MV-4-11 (cell line): Measurements from ENCODE around the gene KCNQ5.

Experiments
- DNase-seq: peaks from one replicate; lab custom pipeline; 2025; lab: John Stamatoyannopoulos, UW

Gene KCNQ5

DNA sequence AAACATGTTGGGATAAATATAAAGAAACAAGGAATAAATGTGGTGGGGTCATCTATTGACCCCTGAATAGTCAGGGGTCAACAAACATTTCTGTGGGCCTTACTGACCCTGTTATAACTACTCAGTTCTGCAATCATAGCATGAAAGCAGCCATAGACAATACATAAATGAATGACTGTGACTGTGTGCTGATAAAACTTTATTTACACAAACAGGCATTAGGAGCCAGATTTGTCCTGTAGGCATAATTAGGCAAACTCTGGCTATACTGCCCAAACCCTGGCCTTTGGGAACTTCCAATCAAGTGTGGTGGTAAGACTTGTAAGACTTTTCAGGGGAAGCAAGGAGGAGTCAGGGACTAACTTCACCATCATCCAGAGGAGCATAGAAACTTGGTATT, 380.7 kb downstream of the KCNQ5 start:
- no peak for DNase-seq

- no peak for DNase-seq
These were observed 381.4 kb downstream of the KCNQ5 start for GRCh38 chr6:73003302-73003701.

DNA sequence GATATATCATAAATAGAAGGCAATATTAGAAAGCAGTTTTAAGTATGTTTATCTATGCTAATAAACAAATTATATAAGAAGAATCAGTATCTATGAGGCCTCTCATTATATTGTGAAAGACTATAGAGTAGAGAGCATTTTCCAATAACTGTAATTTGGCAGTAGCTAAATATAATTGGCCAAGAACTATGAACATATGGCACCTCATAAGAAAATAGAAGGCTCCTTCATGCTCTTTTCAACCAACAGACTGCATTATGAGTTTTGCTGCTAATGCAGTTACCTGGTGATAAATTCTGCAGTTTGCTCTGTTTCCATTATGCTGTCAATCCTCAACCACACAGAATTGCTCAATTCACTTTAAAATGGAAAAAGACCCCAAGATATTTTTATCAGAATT, 382.4 kb downstream of the KCNQ5 start:
- no peak for DNase-seq

DNA sequence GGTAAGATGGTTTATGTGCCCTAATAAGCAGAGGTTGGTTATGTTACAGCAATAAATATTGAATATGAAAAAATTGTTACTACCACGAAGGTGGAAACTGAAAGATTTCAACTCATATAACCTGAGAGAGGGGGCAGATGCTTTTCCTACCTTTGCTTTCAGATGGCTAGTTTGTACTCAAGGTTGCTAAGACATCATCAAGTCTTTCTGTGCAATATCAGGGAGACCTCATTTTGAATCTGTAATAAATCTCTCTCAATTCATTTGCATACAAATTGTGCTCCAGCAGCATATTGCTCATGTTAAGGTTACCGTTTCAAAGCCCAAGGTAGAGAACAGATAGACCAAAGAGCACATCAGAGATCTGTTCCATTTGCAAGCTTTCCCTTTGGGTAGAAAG, 383.0 kb downstream of the KCNQ5 start:
- DNase-seq = no peak

DNA sequence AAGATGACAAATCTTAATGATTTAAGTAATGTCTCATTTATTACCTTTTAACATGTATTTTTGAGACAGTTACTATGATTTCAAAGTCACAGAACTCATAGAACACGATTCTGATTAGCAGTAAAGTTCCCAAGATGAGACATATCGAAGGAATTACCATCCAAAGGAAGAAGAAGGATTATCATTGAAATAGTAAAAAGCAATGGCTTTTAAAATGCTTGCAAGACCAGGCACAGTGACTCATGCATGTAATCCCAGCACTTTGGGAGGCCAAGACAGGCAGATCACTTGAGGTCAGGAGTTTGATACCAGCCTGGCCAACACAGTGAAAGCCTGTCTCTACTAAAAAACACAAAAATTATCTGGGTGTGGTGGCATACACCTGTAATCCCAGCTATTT, 384.3 kb downstream of the KCNQ5 start:
- DNase-seq = no peak

DNA sequence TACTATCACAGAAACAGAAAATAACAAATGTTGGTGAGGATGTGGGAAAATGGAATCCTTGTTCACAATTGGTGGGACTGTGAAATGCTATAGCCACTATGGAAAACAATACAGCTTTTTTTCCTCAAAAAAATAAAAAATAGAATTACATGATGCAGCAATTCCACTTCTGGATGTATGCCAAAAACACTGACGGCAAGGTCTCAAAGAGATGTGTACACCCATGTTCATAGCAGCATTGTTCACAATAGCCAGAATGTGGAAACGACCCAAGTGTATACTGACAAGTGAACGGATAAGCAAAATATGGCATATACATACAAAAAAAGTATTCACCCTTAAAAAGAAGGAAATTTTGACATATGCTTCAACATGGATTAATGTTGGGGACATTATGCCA, 390.1 kb downstream of the KCNQ5 start:
- DNase-seq = no peak

DNA sequence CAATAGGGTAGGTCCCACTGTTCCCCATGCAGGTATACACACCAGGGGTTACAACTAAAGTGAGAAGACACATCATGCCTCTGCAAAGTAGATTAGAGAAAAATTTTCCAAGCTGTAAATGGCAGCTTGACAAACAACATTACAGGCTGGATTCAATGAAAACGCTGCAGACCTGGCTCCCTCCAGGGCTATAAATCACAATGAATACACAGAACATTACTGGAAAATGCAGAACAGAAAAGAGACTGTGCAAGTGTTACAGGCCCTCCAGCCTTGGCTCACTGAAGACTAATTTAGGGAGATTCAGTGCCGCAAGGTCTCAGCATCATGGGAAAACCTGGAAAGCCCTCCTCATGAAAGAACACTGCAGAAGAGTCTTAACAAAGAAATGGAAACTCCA, 395.6 kb downstream of the KCNQ5 start:
- DNase-seq = no peak

GRCh38 chr6:73024598-73024997, 402.7 kb downstream of the KCNQ5 start:
- no peak for DNase-seq

DNA sequence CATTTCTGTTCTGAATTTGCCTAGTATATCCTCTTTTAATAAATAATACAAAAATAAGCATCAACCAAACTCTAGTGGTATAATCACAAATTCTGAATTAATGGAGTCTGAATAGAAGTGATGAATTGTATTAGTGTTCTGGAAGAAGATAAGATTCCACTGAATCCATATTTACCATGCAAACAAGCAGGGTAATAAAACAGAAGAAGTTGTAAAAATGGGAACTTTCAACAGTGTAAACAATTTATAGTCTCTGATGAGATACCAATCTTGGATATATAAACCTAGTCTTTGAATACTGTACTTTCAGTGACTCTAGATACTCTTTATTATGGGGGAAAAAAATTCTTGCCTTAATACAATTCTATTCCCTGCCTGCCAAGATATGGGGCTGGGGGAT, 405.8 kb downstream of the KCNQ5 start:
- DNase-seq = no peak

DNA sequence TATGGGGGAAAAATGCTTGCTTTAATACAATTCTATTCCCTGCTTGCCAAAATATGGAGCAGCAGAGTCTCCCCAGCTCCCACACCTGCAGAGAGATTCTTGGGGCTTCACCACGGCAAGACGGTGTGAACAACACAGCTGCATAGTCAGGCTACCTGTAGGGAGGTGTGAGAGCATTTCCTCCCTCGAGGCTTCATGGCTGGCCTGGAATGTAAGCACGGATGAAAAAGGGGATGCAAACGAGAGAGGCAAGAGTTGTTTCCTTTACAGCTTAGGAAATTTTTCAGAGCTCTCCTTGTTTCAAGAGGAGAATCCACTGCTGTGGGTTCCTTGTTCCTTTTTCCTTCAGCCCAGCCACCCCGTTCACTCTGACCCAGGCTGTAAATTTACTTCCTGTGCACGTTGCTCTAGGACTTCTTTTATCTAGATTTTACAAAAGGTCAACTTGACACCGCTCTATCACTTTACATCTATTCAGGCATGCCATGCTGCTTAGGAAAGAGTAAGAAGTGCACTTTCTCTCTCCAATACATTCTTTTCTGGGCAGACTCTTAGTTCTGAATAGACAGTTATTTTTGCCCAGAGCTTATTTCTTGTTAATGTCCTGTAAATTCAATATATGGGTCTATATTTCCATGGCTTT, 406.4 kb downstream of the KCNQ5 start:
- no peak for DNase-seq

DNA sequence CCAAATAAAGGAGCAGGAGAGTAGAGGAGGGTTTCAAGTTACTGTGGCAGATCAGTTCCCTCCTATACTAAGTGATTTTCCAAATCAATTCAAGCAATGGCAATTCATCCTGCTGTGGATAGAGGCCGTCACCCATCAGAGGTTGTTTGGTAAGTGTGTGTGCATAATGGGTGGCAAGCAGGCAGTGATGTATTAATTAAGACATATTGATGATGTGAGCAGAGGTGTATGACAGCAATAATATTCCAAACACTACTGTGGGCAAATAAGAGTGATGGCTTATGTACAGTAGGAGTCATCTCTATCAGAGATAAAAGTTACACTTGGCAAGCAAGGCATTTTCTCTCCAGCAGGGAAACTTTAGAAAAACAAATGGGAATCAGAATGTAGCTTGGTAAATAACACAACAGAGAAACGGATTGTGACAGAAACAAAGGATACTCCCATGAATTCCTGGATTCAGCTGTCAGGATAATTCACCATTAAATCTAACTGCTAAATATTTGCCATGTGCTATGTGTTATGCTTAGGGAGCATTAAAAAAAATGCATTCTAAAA, 407.1 kb downstream of the KCNQ5 start:
- DNase-seq = no peak

GRCh38 chr6:73030257-73030656, 408.4 kb downstream of the KCNQ5 start:
- DNase-seq = no peak

- DNase-seq = no peak
These were observed 409.2 kb downstream of the KCNQ5 start for GRCh38 chr6:73030791-73031782.

DNA sequence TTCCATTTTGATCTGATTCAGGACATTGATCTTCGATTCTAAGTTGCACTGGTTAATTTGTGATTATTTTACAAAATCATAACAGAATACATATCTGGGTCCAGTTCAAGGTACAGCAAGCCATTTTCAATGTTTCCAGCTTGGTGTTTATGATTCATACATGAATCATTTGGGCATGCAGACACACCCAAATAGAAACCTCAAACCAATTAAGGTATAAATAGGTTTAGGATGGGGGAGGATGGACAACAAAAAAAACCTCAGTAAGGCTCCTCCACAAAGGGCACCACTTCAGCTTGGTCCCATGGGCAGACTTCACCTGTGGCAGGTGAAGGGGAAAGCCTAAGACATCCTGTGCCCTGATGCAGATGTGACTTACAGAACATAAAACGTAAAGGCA, 410.7 kb downstream of the KCNQ5 start:
- DNase-seq = no peak

- no peak for DNase-seq
These were observed 414.8 kb downstream of the KCNQ5 start for GRCh38 chr6:73036689-73037088.

DNA sequence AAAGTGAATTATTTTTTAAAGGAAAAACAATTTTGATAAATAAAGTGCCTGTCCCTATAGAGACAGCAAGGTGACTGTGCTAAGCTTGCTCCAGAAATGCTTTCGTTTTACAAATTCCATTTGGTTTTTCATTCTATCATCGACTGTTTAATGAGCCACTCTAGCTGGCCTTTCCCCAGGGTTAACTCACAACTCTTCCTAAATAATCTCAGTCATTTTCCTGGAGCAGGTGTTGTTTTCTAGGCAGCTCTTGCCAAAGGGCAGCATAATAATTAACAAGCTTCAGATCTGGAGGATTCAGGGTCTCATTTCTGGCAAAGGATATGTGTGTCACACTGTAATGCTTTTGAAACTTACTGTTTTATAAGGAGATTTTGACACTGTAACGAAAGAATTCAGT, 419.2 kb downstream of the KCNQ5 start:
- DNase-seq = no peak

DNA sequence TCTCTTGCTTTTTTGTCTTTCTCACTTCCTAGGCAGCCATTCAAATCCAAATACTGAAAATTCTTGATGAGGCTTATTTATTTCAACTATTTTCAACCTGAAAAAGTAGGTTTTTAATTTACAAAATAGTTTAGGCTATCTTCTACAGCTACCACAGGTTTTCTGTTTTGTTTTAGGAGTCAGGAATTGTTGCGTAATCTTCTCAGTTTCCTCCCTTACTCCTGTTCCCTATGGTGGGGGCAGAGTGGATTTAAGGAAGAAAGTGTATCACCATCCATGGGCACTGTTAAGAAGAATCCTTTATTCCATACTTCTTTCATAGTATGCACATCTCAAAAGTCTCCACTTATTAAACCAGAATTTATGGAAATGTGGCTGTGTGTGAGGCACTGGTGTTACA, 421.0 kb downstream of the KCNQ5 start:
- no peak for DNase-seq

- DNase-seq = no peak
These were observed 421.6 kb downstream of the KCNQ5 start for GRCh38 chr6:73043446-73043845.

DNA sequence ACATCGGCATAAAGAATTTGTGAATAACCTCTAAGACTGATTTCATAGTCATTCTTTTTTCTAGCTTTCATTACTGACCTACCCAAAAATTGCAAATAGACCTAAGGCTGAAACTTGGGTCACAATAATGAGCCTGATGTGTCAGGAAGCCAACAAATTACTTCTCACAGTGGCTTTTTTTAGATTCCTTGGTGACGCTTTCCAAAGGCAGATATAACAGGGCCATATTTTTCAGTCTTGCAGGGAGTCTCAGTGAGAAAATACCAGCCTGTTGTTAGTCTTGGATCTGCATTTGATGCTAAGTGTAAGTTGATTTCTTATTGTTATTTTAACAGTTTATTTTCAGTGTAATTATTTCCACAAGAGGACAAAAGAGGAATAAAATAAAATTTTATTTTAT, 423.7 kb downstream of the KCNQ5 start:
- DNase-seq = no peak

DNA sequence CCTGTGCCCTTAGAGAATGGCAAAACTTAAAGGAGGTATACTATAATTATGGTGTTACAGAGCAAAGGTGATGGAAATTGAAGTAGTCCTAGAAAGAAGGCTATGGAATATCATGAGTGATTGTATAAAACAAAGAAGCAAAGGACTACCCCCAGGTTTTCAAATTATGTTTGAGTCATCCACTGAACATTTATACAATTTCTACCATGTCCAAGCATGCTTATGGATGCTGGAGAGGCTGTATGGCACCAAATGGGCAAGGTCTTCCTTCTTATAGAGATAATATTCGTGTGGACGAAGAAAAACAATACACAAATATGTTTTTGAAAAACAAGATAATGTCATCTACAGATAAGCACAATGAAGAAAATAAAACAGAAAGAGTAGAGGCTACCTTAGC, 425.9 kb downstream of the KCNQ5 start:
- no peak for DNase-seq

DNA sequence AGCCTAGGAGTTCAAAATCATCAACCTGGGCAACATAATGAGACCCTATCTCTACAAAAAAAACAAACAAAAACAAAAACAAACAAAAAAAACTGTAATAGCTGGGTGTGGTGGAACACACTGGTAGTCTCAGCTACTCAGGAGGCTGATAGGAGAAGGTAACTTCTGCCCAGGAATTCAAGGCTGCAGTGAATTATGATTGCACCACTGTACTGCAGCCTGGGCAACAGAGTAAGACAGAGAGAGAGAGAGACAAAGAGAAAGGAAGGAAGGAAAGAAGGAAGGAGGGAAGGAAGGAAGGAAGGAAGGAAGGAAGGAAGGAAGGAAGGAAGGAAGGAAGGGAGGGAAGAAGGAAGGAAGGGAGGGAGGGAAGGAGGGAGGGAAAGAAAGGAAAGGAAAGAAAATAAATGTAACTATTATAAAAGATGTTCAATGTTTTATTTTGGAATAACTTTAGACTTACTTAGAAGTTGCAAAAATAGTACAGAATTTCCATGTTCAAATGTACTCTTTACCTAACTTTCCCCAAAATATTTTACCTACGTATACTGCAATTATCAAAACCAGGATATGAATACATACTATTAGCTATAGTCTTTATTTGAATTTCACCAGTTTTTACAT, 428.2 kb downstream of the KCNQ5 start:
- DNase-seq = no peak

DNA sequence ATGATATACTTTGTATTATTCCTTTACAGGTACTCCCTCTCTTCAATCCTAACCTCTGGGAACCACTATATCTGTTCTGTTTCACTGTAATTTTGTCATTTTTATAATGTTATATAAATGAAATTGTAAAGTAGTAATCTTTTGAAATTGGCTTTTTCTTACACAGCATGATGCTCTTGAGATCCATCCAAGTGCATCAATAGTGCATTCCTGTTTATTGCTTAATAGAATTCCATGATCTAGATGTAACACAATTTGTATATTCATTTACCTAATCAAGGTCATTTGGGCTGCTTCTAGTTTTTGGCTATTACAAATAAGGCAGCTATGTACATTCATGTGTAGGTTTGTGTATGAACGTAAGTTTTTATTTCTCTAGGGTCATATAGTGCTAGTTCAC, 428.8 kb downstream of the KCNQ5 start:
- DNase-seq = no peak

DNA sequence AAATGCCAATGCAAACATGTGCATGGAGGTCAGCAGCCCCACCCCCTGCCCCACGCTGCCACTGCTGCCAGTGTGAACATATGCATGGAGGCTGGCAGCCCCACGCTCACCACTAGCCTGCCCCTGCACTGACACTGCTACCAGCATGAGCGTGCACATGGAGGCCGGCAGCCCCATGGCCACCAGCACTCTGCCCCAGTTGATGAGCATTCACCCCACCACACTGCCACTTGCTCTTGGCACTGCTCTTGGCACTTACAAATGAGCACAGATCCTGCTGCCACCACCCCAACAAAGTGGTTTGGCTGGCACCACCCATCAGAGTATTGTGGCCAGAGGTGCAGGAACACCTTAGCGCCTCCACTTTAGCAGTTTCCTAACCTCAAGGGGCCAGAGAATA, 429.3 kb downstream of the KCNQ5 start:
- DNase-seq = no peak
